Activated B cell treated with CpG ODN at 0.5 μM for 24 hours (primary cell): ENCODE measurements around the gene WNK2. TPM values are rescaled to one million over a fixed set of nuclear protein-coding genes. Genes with fewer than 3 reads are reported as not detected.

Experiments used
- ATAC-seq: fragments of 200-7000 bp; cut with Tn5 transposase; one replicate; pipeline ENCODE4 v1.10.0; 2021; ENCODE audit warnings: low read depth, mild to moderate bottlenecking, moderate library complexity
- CTCF ChIA-PET: fragments of 350-600 bp; sonication (Branson Sonifier 250); formaldehyde crosslinking; loops from one replicate; lab custom pipeline; 2021; ENCODE audit warnings: antibody characterized with exemption; lab: Charles Lee
- POLR2A ChIA-PET: fragments of 350-600 bp; sonication (Branson Sonifier 250); formaldehyde crosslinking; loops from one replicate; lab custom pipeline; 2021; ENCODE audit warnings: antibody characterized with exemption; lab: Charles Lee
- DNase-seq: peaks from one replicate; pipeline ENCODE4 v3.0.0; 2022
- H3K27ac Mint-ChIP-seq: one replicate; pipeline ENCODE4 v1.8.0; 2020; ENCODE audit warnings: mixed read lengths
- H3K27me3 Mint-ChIP-seq: one replicate; pipeline ENCODE4 v1.8.0; 2021; ENCODE audit warnings: mixed read lengths
- H3K36me3 Mint-ChIP-seq: one replicate; pipeline ENCODE4 v1.8.0; 2021; ENCODE audit warnings: low read depth, mixed read lengths
- H3K4me1 Mint-ChIP-seq: one replicate; pipeline ENCODE4 v1.8.0; 2021; ENCODE audit warnings: mixed read lengths
- H3K4me3 Mint-ChIP-seq: one replicate; pipeline ENCODE4 v1.8.0; 2020; ENCODE audit warnings: mild to moderate bottlenecking, mixed read lengths
- H3K9me3 Mint-ChIP-seq: one replicate; pipeline ENCODE4 v1.8.0; 2020; ENCODE audit warnings: mixed read lengths
- CTCF ChIP-seq: fragments of 200-600 bp; IDR thresholded peaks from one replicate; pipeline ENCODE4 v1.8.0; 2022; ENCODE audit warnings: antibody characterized with exemption, mild to moderate bottlenecking
- intact Hi-C: fragments of 100-400 bp; cut with micrococcal nuclease; formaldehyde crosslinking; loops from one replicate; pipeline ENCODE4 v1.15.1; 2024
- total RNA-seq: library from RNA; stranded (reverse); gene quantifications from 2 replicates; pipeline ENCODE4 v1.2.3, GENCODE V29; 2022

Gene WNK2
- 0.24 TPM in 1 of 2 replicates, not detected in the other for total RNA-seq

- peaks cover 42% of the 10 kb centered on the region for H3K27me3 Mint-ChIP-seq
- H3K27ac Mint-ChIP-seq = no peak within 1 kb of the TSS
- H3K4me3 Mint-ChIP-seq = peak within 1 kb of the TSS; percentile 73
- H3K9me3 Mint-ChIP-seq = no peaks in the 10 kb centered on the region
- no peak for TF ChIP-seq CTCF
- H3K36me3 Mint-ChIP-seq = no peaks in the 10 kb centered on the region
- intact Hi-C loops = no loop called here
- ATAC-seq (peak; percentile 90), DNase-seq (peak; percentile 48)
- ChIA-PET CTCF (no interaction called here), POLR2A (no interaction called here)
- H3K4me1 Mint-ChIP-seq = peaks cover 9% of the 10 kb centered on the region
Measured at GRCh38 chr9:93183663-93184431, at the start of gene WNK2. TSS of gene WNK2 (plus strand) at chr9:93184139. CDS start at chr9:93184930, 791 bp downstream.

GRCh38 chr9:93134740-93135444, 49.0 kb upstream of the WNK2 start:
- DNase-seq (no peak), ATAC-seq (no peak)
- Mint-ChIP-seq H3K4me1 (peaks cover 51% of the 10 kb centered on the region), H3K4me3 (peak overlapping the region; percentile 84), H3K27ac (peak overlapping the region; percentile 80), H3K27me3 (no peaks in the 10 kb centered on the region), H3K9me3 (peaks cover 3% of the 10 kb centered on the region), H3K36me3 (no peaks in the 10 kb centered on the region)
- ChIA-PET POLR2A (interaction anchor here (1.0 to 2.6 kb wide), 8 partner anchors 9 to 171 kb away, joined by 3 to 15 read pairs (median 6); partner anchors contain the start of gene CARD19), CTCF (interaction anchor here (0.6 kb wide), 1 partner anchor 12 kb away, joined by 3 read pairs; no protein-coding TSS in a partner anchor)
- no peak for TF ChIP-seq CTCF
- intact Hi-C loops = loop anchor here (1.0 to 10.0 kb wide), 6 partner anchors 15 to 430 kb away; partner anchors contain the start of genes CARD19, FAM120A, FAM120AOS and SUSD3

GRCh38 chr9:93136011-93136440, 47.9 kb upstream of the WNK2 start:
- H3K9me3 Mint-ChIP-seq = peaks cover 3% of the 10 kb centered on the region
- H3K36me3 Mint-ChIP-seq = no peaks in the 10 kb centered on the region
- H3K27ac Mint-ChIP-seq = no peak overlapping the region
- POLR2A ChIA-PET = interaction anchor here (0.5 to 1.1 kb wide), 5 partner anchors 10 to 103 kb away, joined by 3 to 6 read pairs (median 3); partner anchors contain the start of gene CARD19
- TF ChIP-seq CTCF = no peak
- no peaks in the 10 kb centered on the region for H3K27me3 Mint-ChIP-seq
- no peak for ATAC-seq
- intact Hi-C loops = loop anchor here (10.0 kb wide), 2 partner anchors 319 to 429 kb away; partner anchors contain the start of genes FAM120A and FAM120AOS
- peak overlapping the region; percentile 3 for H3K4me3 Mint-ChIP-seq
- CTCF ChIA-PET = no interaction called here
- peaks cover 51% of the 10 kb centered on the region for H3K4me1 Mint-ChIP-seq
- DNase-seq = no peak

- no peaks in the 10 kb centered on the region for H3K27me3 Mint-ChIP-seq
- no peaks in the 10 kb centered on the region for H3K36me3 Mint-ChIP-seq
- H3K9me3 Mint-ChIP-seq = peaks cover 3% of the 10 kb centered on the region
- POLR2A ChIA-PET = interaction anchor here (0.6 to 1.1 kb wide), 2 partner anchors 77 to 174 kb away, joined by 3 to 4 read pairs; no protein-coding TSS in a partner anchor
- H3K4me3 Mint-ChIP-seq = peak overlapping the region; percentile 16
- CTCF ChIA-PET = no interaction called here
- H3K27ac Mint-ChIP-seq = peak overlapping the region; percentile 59
- ATAC-seq (no peak), DNase-seq (no peak)
- no peak for TF ChIP-seq CTCF
- intact Hi-C loops = loop anchor here (10.0 kb wide), 2 partner anchors 317 to 427 kb away; partner anchors contain the start of genes FAM120A and FAM120AOS
- H3K4me1 Mint-ChIP-seq = peaks cover 49% of the 10 kb centered on the region
Measured at GRCh38 chr9:93137362-93137761, 46.6 kb upstream of the WNK2 start.
